Subcutaneous abdominal adipose tissue (tissue), 5 donors: ENCODE results near the gene MAFB.
A peak's percentile ranks its signal among the peaks of the same experiment; 100 is the strongest.

Source experiments
- H3K27ac ChIP-seq: one replicate; pipeline ENCODE4 v1.7.0; 2013; ENCODE audit warnings: low read depth, mild to moderate bottlenecking, inconsistent platforms, low read length, moderate library complexity
- H3K27me3 ChIP-seq, 5 donors: one replicate each; pipeline ENCODE4 v1.7.0; 2013; ENCODE audit warnings: low read length in 5 of 5, inconsistent platforms in 1 of 5; ENCODE audit not compliant: control insufficient read depth in 5 of 5, insufficient read depth in 4 of 5
- H3K36me3 ChIP-seq, 5 donors: one replicate each; pipeline ENCODE4 v1.7.0; 2013; ENCODE audit warnings: low read length in 5 of 5; ENCODE audit not compliant: control insufficient read depth in 5 of 5, insufficient read depth in 5 of 5
- H3K4me1 ChIP-seq, 5 donors: one replicate each; pipeline ENCODE4 v1.7.0; 2013; ENCODE audit warnings: low read length in 5 of 5, mild to moderate bottlenecking in 3 of 5, moderate library complexity in 1 of 5; ENCODE audit not compliant: control insufficient read depth in 5 of 5, insufficient read depth in 5 of 5
- H3K4me3 ChIP-seq, 5 donors: one replicate each; pipeline ENCODE4 v1.7.0; 2013; ENCODE audit warnings: low read length in 5 of 5, low read depth in 1 of 5
- H3K9ac ChIP-seq, 5 donors: one replicate each; pipeline ENCODE4 v1.7.0; 2013; ENCODE audit warnings: low read length in 5 of 5, mild to moderate bottlenecking in 4 of 5, moderate library complexity in 3 of 5
- H3K9me3 ChIP-seq, 5 donors: one replicate each; pipeline ENCODE4 v1.7.0; 2013; ENCODE audit warnings: low read length in 5 of 5; ENCODE audit not compliant: control insufficient read depth in 5 of 5
- donor health status: healthy.
- donor health status: healthy.
- donor health status: healthy.
- donor health status: healthy.
- donor health status: healthy.

Gene MAFB

DNA sequence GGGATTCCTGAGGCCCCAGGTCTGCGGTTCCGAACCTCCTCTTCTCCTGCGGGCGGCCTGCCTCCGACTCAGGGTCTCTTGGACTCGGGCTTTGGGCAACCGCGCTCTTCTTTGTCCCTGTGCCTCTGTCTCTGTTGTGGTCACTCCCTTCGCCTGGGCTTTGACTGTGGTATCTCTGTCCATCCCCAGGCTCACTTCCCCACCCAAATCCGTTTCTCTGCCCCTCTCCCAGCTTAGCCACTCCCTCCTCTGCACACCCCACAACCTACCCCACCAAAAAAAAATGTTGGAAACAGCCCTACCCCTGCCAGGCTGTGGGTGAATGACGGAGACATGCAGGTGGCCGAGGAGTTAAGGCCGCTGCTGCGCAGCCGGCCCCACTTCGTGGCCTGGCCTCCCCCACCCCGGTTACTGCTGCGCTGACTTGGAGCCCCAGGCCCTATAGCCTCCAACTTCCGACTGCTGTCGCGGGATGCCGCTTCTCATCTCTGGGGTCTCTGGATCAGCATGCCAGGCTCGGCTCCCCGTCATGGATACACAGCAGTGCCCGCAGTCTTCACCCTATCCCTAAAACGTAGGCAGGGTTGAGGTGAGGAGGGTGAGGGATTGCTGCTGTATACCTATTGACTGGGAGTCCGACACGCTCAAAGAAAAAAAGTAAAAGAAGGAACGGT is 2.7 kb upstream of the MAFB start:
- Histone ChIP-seq H3K9me3 (no peaks in the 10 kb centered on the region), H3K36me3 (no peaks in the 10 kb centered on the region), H3K4me1 (peaks cover 0 to 46% (median 34%) of the 10 kb centered on the region in 5 donors), H3K27me3 (peaks cover 0 to 19% (median 15%) of the 10 kb centered on the region in 5 donors), H3K27ac (no peak overlapping the region), H3K9ac (peak overlapping the region in 2 of 5 donors; percentile 1 to 52), H3K4me3 (peak overlapping the region; percentile 48 to 97 (median 89))

DNA sequence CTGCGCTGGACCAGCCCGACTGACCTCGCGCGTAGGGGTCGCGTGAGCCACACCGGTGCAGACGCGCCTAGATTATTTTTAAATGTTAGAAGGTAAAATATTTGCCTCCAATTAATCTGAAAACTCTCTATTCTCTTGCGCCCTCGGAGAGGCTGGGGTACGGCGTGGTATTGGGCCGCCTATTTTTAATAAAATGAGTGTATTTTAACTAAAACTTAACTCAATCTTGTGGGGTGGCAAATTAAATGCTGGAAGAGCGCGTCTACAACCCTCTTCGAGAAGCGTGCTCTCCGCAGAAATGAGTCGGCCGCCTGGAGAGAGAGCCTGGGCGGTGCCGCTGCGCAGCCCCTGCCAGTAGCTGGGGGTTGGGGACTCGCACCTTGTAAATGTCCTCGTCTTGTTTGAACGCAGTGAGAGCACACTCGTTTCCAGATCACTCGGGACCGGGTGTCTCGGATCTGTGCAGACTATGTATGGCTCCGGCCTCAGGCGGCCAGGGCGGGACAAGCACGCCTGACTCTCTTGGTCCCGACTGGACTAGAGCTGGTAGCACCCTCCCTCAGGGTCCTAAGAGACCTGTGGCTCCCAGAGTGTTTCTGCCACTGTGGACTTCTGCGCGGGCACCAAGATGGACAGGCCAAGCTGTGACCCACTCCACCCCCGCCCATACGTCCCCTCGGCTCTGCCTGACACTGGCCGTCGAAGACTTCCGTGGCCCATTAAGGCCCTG is 2.0 kb upstream of the MAFB start:
- Histone ChIP-seq H3K27ac (no peak overlapping the region), H3K9ac (peak overlapping the region in 4 of 5 donors; percentile 14 to 83 (median 62)), H3K4me3 (peak overlapping the region in 4 of 5 donors; percentile 71 to 97 (median 92)), H3K4me1 (peaks cover 0 to 49% (median 41%) of the 10 kb centered on the region in 5 donors), H3K36me3 (no peaks in the 10 kb centered on the region), H3K27me3 (peaks cover 0 to 19% (median 15%) of the 10 kb centered on the region in 5 donors), H3K9me3 (no peaks in the 10 kb centered on the region)

DNA sequence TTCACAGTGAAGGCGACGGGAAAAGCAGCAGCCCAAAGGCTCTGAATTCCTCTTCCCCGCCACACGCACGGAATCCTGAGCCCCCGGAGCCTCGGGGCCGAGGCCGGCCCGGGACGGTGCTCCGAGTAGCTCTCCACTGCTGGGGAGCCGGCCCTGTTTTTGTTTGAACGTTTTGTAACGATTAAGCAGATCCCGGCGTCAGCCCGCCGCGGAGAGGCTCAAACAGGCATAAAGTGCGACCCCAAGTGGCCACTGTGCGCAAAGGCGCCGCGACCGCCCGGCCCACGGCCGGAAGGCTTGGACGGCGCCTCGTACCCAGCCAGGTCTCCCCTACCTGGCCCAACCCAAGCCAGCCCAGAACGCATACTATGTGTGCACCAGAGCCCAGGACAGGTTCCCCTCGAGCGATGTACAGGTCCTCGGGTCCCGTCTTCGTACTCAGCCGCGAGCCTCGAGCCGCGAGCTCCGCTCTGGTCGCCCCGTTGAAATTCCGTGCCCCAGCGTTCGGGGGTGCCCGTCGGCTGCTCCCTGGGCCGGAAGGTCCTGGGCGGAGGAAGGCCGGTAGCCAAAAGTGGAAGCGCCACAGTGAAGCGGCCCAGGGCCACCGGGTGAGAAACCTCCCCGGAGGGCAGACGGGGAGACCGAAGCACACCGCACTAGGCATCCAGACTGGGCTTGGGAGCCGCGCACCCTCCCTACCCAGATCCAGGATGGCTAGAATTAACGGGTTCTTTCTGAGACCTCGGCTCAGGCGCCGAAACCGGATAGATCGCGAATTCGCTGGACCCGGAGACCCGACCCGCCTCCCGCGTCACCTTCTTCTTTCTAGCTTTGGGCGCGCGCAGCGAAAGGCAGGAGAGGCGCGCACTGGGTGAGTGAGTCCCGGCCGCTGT is 1.2 kb upstream of the MAFB start:
- H3K4me1 ChIP-seq = peaks cover 3 to 57% (median 48%) of the 10 kb centered on the region in 5 donors
- peaks cover 0 to 19% (median 15%) of the 10 kb centered on the region in 5 donors for H3K27me3 ChIP-seq
- peak overlapping the region; percentile 48 to 83 (median 80) for H3K9ac ChIP-seq
- H3K27ac ChIP-seq = peak overlapping the region; percentile 97
- peaks cover 0 to 4% (median 1%) of the 10 kb centered on the region in 5 donors for H3K36me3 ChIP-seq
- H3K4me3 ChIP-seq = peak overlapping the region in 4 of 5 donors; percentile 71 to 97 (median 92)
- no peaks in the 10 kb centered on the region for H3K9me3 ChIP-seq

DNA sequence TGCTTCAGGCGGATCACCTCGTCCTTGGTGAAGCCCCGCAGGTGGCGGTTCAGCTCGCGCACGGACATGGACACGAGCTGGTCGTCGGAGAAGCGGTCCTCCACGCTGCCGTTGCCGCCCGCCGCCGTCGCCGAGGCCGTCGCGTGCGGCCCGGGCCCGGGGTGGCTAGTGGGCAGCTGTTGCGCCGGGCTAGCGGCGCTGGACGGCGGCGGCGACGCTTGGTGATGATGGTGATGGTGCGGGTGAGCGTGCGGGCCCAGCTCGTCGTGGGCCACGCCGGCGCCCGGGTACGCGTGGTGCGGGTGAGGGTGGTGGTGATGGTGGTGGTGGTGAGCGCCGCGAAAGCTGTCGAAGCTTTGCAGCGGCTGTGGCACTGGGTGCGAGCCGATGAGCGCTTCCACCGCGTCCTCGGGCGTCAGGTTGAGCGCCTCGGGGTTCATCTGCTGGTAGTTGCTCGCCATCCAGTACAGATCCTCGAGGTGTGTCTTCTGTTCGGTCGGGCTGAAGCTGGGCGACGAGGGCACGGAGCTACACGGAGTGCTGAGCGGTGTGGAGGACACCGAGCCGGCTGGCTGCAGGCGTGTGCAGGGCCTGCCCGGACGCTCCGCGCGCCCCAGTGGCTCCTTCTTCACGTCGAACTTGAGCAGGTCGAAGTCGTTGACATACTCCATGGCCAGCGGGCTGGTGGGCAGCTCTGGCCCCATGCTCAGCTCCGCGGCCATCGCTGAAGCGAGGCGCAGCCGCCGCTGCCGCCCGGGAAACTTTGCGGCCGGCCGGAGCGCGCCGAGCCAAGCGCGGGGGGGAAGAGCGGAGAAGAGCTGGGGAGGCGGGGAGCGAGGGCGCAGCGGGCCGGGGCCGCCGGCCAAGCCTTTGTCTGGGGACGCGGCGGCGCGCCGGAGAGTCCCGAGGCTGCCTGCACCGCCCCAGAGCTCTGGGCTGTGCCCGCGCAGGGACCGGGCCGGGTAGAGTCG is 622 bp downstream of the MAFB start:
- no peaks in the 10 kb centered on the region for H3K9me3 ChIP-seq
- peaks cover 0 to 18% (median 5%) of the 10 kb centered on the region in 5 donors for H3K36me3 ChIP-seq
- peaks cover 11 to 75% (median 63%) of the 10 kb centered on the region in 5 donors for H3K4me1 ChIP-seq
- H3K9ac ChIP-seq = peak overlapping the region; percentile 26 to 85 (median 80)
- peak overlapping the region; percentile 86 for H3K27ac ChIP-seq
- peak overlapping the region; percentile 77 to 97 (median 94) for H3K4me3 ChIP-seq
- peaks cover 0 to 19% (median 15%) of the 10 kb centered on the region in 5 donors for H3K27me3 ChIP-seq

DNA sequence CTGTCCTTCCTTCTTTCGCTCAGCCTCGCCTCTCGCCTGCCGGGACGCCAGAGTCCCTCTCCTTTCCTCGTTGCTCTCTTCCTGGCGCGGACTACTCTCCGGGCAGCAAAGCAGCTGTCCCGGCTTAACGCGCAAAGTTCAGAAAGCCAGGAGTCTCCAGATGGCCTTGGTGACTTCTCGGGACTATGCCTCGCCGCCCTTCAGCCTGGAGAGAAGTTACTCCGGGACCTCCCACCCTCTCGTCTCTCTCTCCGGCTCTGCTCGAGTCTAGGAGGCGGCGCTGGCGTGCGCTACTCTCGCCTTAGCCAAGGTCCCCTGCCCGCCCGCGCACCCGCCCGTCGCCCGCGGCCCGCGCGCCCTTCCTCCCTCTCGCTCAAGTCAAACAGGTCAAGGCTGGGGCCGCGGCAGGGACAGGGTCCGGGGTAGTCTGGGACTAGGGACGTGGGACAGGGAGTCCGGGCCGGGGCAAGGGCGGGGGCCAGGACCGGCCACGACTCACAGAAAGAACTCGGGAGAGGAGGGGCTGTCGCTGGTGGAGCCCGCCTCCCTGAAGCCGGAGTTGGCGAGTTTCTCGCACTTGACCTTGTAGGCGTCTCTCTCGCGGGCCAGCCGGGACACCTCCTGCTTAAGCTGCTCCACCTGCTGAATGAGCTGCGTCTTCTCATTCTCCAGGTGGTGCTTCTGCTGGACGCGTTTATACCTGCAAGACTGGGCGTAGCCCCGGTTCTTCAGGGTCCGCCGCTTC is 1.5 kb downstream of the MAFB start:
- peak overlapping the region; percentile 86 for H3K27ac ChIP-seq
- H3K4me3 ChIP-seq = peak overlapping the region; percentile 89 to 99 (median 95)
- peak overlapping the region; percentile 48 to 85 (median 80) for H3K9ac ChIP-seq
- no peaks in the 10 kb centered on the region for H3K9me3 ChIP-seq
- H3K4me1 ChIP-seq = peaks cover 11 to 83% (median 58%) of the 10 kb centered on the region in 5 donors
- peaks cover 0 to 18% (median 5%) of the 10 kb centered on the region in 5 donors for H3K36me3 ChIP-seq
- H3K27me3 ChIP-seq = peaks cover 0 to 16% (median 13%) of the 10 kb centered on the region in 5 donors

DNA sequence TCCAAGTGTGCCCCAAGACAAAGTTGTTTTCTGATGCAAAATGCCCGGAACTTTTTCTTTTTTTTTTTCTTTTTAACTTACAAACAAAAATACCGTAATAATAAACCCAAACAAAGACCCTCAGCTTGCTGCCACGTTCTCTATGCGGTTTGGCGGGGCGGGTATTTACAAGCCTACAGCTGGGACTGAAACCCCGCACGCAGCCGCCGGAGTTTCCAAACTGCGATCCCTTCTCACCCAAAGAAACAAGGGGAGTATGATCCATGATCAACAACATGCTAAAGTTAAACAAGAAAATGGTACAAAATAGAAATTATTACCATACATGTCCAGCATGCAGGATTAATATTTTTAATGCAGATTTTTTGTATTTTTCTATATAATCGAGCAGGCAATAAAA is 2.1 kb downstream of the MAFB start:
- Histone ChIP-seq H3K9ac (peak overlapping the region; percentile 71 to 85 (median 80)), H3K27ac (peak overlapping the region; percentile 86), H3K9me3 (no peaks in the 10 kb centered on the region), H3K36me3 (peaks cover 0 to 18% (median 5%) of the 10 kb centered on the region in 5 donors), H3K4me3 (peak overlapping the region; percentile 89 to 99 (median 95)), H3K27me3 (peaks cover 0 to 12% (median 9%) of the 10 kb centered on the region in 5 donors), H3K4me1 (peaks cover 15 to 90% (median 61%) of the 10 kb centered on the region in 5 donors)

DNA sequence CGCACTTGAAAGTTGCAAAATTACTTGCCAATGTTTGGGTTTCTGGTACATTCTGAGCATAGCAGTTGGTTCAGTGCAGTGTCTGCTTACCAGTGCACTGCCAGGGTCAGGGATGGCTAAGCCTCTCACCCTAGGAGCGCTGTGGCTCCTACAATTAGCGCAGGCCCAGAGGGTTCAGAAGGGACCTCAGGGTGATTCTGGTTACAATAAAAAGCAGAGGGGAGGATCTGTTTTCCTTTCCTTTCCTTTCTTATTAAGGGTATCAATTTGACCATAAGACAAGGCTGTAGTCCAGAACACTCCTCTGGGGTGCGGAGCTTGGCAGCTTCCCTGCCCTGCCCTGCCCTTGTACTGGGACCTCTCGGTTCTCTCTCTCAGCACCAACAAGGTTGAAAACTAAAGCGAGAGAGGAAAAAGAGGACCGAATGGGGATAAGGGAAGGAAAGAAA is 2.6 kb downstream of the MAFB start:
- H3K27me3 ChIP-seq = peaks cover 0 to 10% (median 5%) of the 10 kb centered on the region in 5 donors
- H3K4me3 ChIP-seq = peak overlapping the region; percentile 89 to 99 (median 95)
- no peaks in the 10 kb centered on the region for H3K9me3 ChIP-seq
- H3K27ac ChIP-seq = peak overlapping the region; percentile 86
- peaks cover 0 to 18% (median 5%) of the 10 kb centered on the region in 5 donors for H3K36me3 ChIP-seq
- H3K9ac ChIP-seq = peak overlapping the region; percentile 71 to 85 (median 80)
- H3K4me1 ChIP-seq = peaks cover 16 to 94% (median 65%) of the 10 kb centered on the region in 5 donors

DNA sequence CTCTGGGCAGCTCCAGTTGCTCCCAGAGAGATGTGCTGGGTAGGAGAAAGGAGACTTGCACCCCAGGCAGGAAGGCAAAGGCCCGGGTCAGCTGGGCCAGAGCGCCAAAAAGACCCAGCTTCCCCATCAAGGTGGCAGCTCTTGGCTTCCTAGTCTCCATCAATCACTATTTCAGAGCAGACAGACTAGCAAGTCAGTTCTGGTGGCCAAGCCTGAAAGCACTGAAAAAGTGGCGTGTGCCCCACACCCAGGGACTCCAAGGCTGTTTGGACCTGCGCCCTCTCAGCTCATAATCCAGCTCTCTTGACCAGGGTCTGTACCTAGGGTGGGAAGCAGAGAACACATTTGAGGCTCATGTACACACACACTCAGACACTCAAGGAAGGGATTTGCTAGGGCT is 3.7 kb downstream of the MAFB start:
- H3K4me3 ChIP-seq = peak overlapping the region; percentile 89 to 99 (median 95)
- H3K27ac ChIP-seq = peak overlapping the region; percentile 86
- peaks cover 0 to under 1% (median 0%) of the 10 kb centered on the region in 5 donors for H3K27me3 ChIP-seq
- H3K9ac ChIP-seq = peak overlapping the region in 3 of 5 donors; percentile 33 to 85 (median 47)
- H3K4me1 ChIP-seq = peaks cover 16 to 83% (median 61%) of the 10 kb centered on the region in 5 donors
- H3K36me3 ChIP-seq = peaks cover 0 to 18% (median 5%) of the 10 kb centered on the region in 5 donors
- H3K9me3 ChIP-seq = no peaks in the 10 kb centered on the region
